Measurements from ENCODE around the gene CPSF7.
A peak's percentile ranks its signal among the peaks of the same experiment; 100 is the strongest.

Gene CPSF7

GRCh38 chr11:61414547-61414946 is 15.2 kb downstream of the CPSF7 start:
- Histone ChIP-seq H3K9me3 (ENCODE audit: control extremely low read depth in 1 of 5, control insufficient read depth in 4 of 5, insufficient read depth in 2 of 5, low read depth in 1 of 5, low read length in 4 of 5) (no peaks in the 10 kb centered on the region), H3K4me3 (ENCODE audit: control insufficient read depth in 1 of 7, extremely low read depth in 1 of 7, insufficient read depth in 4 of 7, low read depth in 2 of 7, low read length in 6 of 7) (no peak overlapping the region), H3K27ac (ENCODE audit: insufficient read depth in 1 of 2, low read depth in 1 of 2, low read length in 2 of 2, poor library complexity in 1 of 2, severe bottlenecking in 2 of 2) (peak overlapping the region in 1 of 2 experiments; percentile 23), H3K27me3 (replicated peaks in 2 of 5; ENCODE audit: control insufficient read depth in 4 of 5, insufficient read depth in 5 of 5, low read length in 4 of 5) (no peaks in the 10 kb centered on the region), H3K36me3 (ENCODE audit: control insufficient read depth in 4 of 4, insufficient read depth in 4 of 4, low read length in 3 of 4) (peaks cover 25 to 91% (median 63%) of the 10 kb centered on the region in 4 experiments), H3K4me1 (ENCODE audit: control extremely low read depth in 1 of 4, control insufficient read depth in 4 of 4, insufficient read depth in 4 of 4, low read length in 3 of 4) (peaks cover 0 to 17% (median 14%) of the 10 kb centered on the region in 4 experiments)
- WGBS (ENCODE audit: insufficient coverage): 16% methylated on average over 2 of the region's 2 CpGs
- DNase-seq: no peak
- ChIA-PET POLR2A (no interaction called here), CTCF (interaction anchor here (0.9 to 1.3 kb wide), 2 partner anchors 11 to 21 kb away, joined by 3 read pairs; no protein-coding TSS in a partner anchor)

- CTCF ChIA-PET: interaction anchor here (1.3 kb wide), 1 partner anchor 20 kb away, joined by 3 read pairs; no protein-coding TSS in a partner anchor
- 95% methylated on average over 3 of the region's 3 CpGs for WGBS (ENCODE audit: insufficient coverage)
- no peak for DNase-seq
- no peaks in the 10 kb centered on the region for H3K27me3 ChIP-seq (replicated peaks in 2 of 5; ENCODE audit: control insufficient read depth in 4 of 5, insufficient read depth in 5 of 5, low read length in 4 of 5)
- POLR2A ChIA-PET: interaction anchor here (0.6 to 0.7 kb wide), 2 partner anchors 12 to 16 kb away, joined by 3 to 7 read pairs; partner anchors contain the start of genes CPSF7 and SDHAF2
- H3K4me1 ChIP-seq (ENCODE audit: control extremely low read depth in 1 of 4, control insufficient read depth in 4 of 4, insufficient read depth in 4 of 4, low read length in 3 of 4): peaks cover 0 to 15% (median 13%) of the 10 kb centered on the region in 4 experiments
- H3K4me3 ChIP-seq (ENCODE audit: control insufficient read depth in 1 of 7, extremely low read depth in 1 of 7, insufficient read depth in 4 of 7, low read depth in 2 of 7, low read length in 6 of 7): no peak overlapping the region
- peak overlapping the region in 1 of 2 experiments; percentile 27 for H3K27ac ChIP-seq (ENCODE audit: insufficient read depth in 1 of 2, low read depth in 1 of 2, low read length in 2 of 2, poor library complexity in 1 of 2, severe bottlenecking in 2 of 2)
- no peaks in the 10 kb centered on the region for H3K9me3 ChIP-seq (ENCODE audit: control extremely low read depth in 1 of 5, control insufficient read depth in 4 of 5, insufficient read depth in 2 of 5, low read depth in 1 of 5, low read length in 4 of 5)
- peaks cover 24 to 91% (median 66%) of the 10 kb centered on the region in 4 experiments for H3K36me3 ChIP-seq (ENCODE audit: control insufficient read depth in 4 of 4, insufficient read depth in 4 of 4, low read length in 3 of 4)
Observed at GRCh38 chr11:61413496-61413895, 16.3 kb downstream of the CPSF7 start.

GRCh38 chr11:61411589-61411988 is 18.2 kb downstream of the CPSF7 start:
- peaks cover 33 to 93% (median 72%) of the 10 kb centered on the region in 4 experiments for H3K36me3 ChIP-seq (ENCODE audit: control insufficient read depth in 4 of 4, insufficient read depth in 4 of 4, low read length in 3 of 4)
- DNase-seq: no peak
- no peaks in the 10 kb centered on the region for H3K9me3 ChIP-seq (ENCODE audit: control extremely low read depth in 1 of 5, control insufficient read depth in 4 of 5, insufficient read depth in 2 of 5, low read depth in 1 of 5, low read length in 4 of 5)
- no peaks in the 10 kb centered on the region for H3K27me3 ChIP-seq (replicated peaks in 2 of 5; ENCODE audit: control insufficient read depth in 4 of 5, insufficient read depth in 5 of 5, low read length in 4 of 5)
- peak overlapping the region in 1 of 2 experiments; percentile 11 for H3K27ac ChIP-seq (ENCODE audit: insufficient read depth in 1 of 2, low read depth in 1 of 2, low read length in 2 of 2, poor library complexity in 1 of 2, severe bottlenecking in 2 of 2)
- H3K4me3 ChIP-seq (ENCODE audit: control insufficient read depth in 1 of 7, extremely low read depth in 1 of 7, insufficient read depth in 4 of 7, low read depth in 2 of 7, low read length in 6 of 7): no peak overlapping the region
- H3K4me1 ChIP-seq (ENCODE audit: control extremely low read depth in 1 of 4, control insufficient read depth in 4 of 4, insufficient read depth in 4 of 4, low read length in 3 of 4): peaks cover 0 to 2% (median 0%) of the 10 kb centered on the region in 4 experiments
- ChIA-PET POLR2A (interaction anchor here (1.0 kb wide), 1 partner anchor 18 kb away, joined by 4 read pairs; the partner anchor contains the start of genes CPSF7 and SDHAF2), CTCF (interaction anchor here (0.9 to 3.4 kb wide), 2 partner anchors 8 to 18 kb away, joined by 3 to 12 read pairs; no protein-coding TSS in a partner anchor)
- WGBS (ENCODE audit: insufficient coverage): 86% methylated on average over 9 of the region's 9 CpGs

GRCh38 chr11:61406991-61407728 is 22.6 kb downstream of the CPSF7 start:
- no peaks in the 10 kb centered on the region for H3K27me3 ChIP-seq (replicated peaks in 2 of 5; ENCODE audit: control insufficient read depth in 4 of 5, insufficient read depth in 5 of 5, low read length in 4 of 5)
- ChIA-PET CTCF (interaction anchor here (0.9 to 1.8 kb wide), 5 partner anchors 14 to 97 kb away, joined by 3 to 8 read pairs (median 3); no protein-coding TSS in a partner anchor), POLR2A (interaction anchor here (0.7 kb wide), 1 partner anchor 29 kb away, joined by 3 read pairs; no protein-coding TSS in a partner anchor)
- no peak for DNase-seq
- H3K27ac ChIP-seq (ENCODE audit: insufficient read depth in 1 of 2, low read depth in 1 of 2, low read length in 2 of 2, poor library complexity in 1 of 2, severe bottlenecking in 2 of 2): no peak overlapping the region
- no peaks in the 10 kb centered on the region for H3K9me3 ChIP-seq (ENCODE audit: control extremely low read depth in 1 of 5, control insufficient read depth in 4 of 5, insufficient read depth in 2 of 5, low read depth in 1 of 5, low read length in 4 of 5)
- peaks cover 37 to 95% (median 68%) of the 10 kb centered on the region in 4 experiments for H3K36me3 ChIP-seq (ENCODE audit: control insufficient read depth in 4 of 4, insufficient read depth in 4 of 4, low read length in 3 of 4)
- no peak overlapping the region for H3K4me3 ChIP-seq (ENCODE audit: control insufficient read depth in 1 of 7, extremely low read depth in 1 of 7, insufficient read depth in 4 of 7, low read depth in 2 of 7, low read length in 6 of 7)
- no peaks in the 10 kb centered on the region for H3K4me1 ChIP-seq (ENCODE audit: control extremely low read depth in 1 of 4, control insufficient read depth in 4 of 4, insufficient read depth in 4 of 4, low read length in 3 of 4)
- WGBS (ENCODE audit: insufficient coverage): 96% methylated on average over 5 of the region's 5 CpGs

GRCh38 chr11:61406067-61406466 is 23.7 kb downstream of the CPSF7 start:
- no peak for DNase-seq
- H3K27me3 ChIP-seq (replicated peaks in 2 of 5; ENCODE audit: control insufficient read depth in 4 of 5, insufficient read depth in 5 of 5, low read length in 4 of 5): no peaks in the 10 kb centered on the region
- H3K4me3 ChIP-seq (ENCODE audit: control insufficient read depth in 1 of 7, extremely low read depth in 1 of 7, insufficient read depth in 4 of 7, low read depth in 2 of 7, low read length in 6 of 7): no peak overlapping the region
- CTCF ChIA-PET: interaction anchor here (1.0 to 1.4 kb wide), 2 partner anchors 15 to 25 kb away, joined by 3 read pairs; no protein-coding TSS in a partner anchor
- H3K9me3 ChIP-seq (ENCODE audit: control extremely low read depth in 1 of 5, control insufficient read depth in 4 of 5, insufficient read depth in 2 of 5, low read depth in 1 of 5, low read length in 4 of 5): no peaks in the 10 kb centered on the region
- H3K27ac ChIP-seq (ENCODE audit: insufficient read depth in 1 of 2, low read depth in 1 of 2, low read length in 2 of 2, poor library complexity in 1 of 2, severe bottlenecking in 2 of 2): no peak overlapping the region
- H3K4me1 ChIP-seq (ENCODE audit: control extremely low read depth in 1 of 4, control insufficient read depth in 4 of 4, insufficient read depth in 4 of 4, low read length in 3 of 4): no peaks in the 10 kb centered on the region
- peaks cover 36 to 88% (median 60%) of the 10 kb centered on the region in 4 experiments for H3K36me3 ChIP-seq (ENCODE audit: control insufficient read depth in 4 of 4, insufficient read depth in 4 of 4, low read length in 3 of 4)
- 92% methylated on average over 2 of the region's 2 CpGs for WGBS (ENCODE audit: insufficient coverage)
- POLR2A ChIA-PET: no interaction called here

GRCh38 chr11:61404641-61405040 is 25.1 kb downstream of the CPSF7 start:
- 100% methylated on average over 3 of the region's 4 CpGs for WGBS (ENCODE audit: insufficient coverage)

GRCh38 chr11:61404103-61404502 is 25.7 kb downstream of the CPSF7 start:
- Histone ChIP-seq H3K9me3 (ENCODE audit: control extremely low read depth in 1 of 5, control insufficient read depth in 4 of 5, insufficient read depth in 2 of 5, low read depth in 1 of 5, low read length in 4 of 5) (no peaks in the 10 kb centered on the region), H3K4me3 (ENCODE audit: control insufficient read depth in 1 of 7, extremely low read depth in 1 of 7, insufficient read depth in 4 of 7, low read depth in 2 of 7, low read length in 6 of 7) (no peak overlapping the region), H3K27me3 (replicated peaks in 2 of 5; ENCODE audit: control insufficient read depth in 4 of 5, insufficient read depth in 5 of 5, low read length in 4 of 5) (no peaks in the 10 kb centered on the region), H3K4me1 (ENCODE audit: control extremely low read depth in 1 of 4, control insufficient read depth in 4 of 4, insufficient read depth in 4 of 4, low read length in 3 of 4) (no peaks in the 10 kb centered on the region), H3K27ac (ENCODE audit: insufficient read depth in 1 of 2, low read depth in 1 of 2, low read length in 2 of 2, poor library complexity in 1 of 2, severe bottlenecking in 2 of 2) (no peak overlapping the region), H3K36me3 (ENCODE audit: control insufficient read depth in 4 of 4, insufficient read depth in 4 of 4, low read length in 3 of 4) (peaks cover 32 to 73% (median 51%) of the 10 kb centered on the region in 4 experiments)
- DNase-seq: no peak
- POLR2A ChIA-PET: no interaction called here
- WGBS (ENCODE audit: insufficient coverage): 95% methylated on average over 4 of the region's 5 CpGs
- CTCF ChIA-PET: interaction anchor here (1.1 to 2.0 kb wide), 2 partner anchors 8 to 12 kb away, joined by 3 to 7 read pairs; partner anchors contain the start of gene TMEM216

More at GRCh38 chr11:61404641-61405040, 25.1 kb downstream of the CPSF7 start:
- no peak overlapping the region for H3K27ac ChIP-seq (ENCODE audit: insufficient read depth in 1 of 2, low read depth in 1 of 2, low read length in 2 of 2, poor library complexity in 1 of 2, severe bottlenecking in 2 of 2)
- no peaks in the 10 kb centered on the region for H3K27me3 ChIP-seq (replicated peaks in 2 of 5; ENCODE audit: control insufficient read depth in 4 of 5, insufficient read depth in 5 of 5, low read length in 4 of 5)
- ChIA-PET POLR2A (no interaction called here), CTCF (interaction anchor here (2.0 kb wide), 1 partner anchor 12 kb away, joined by 7 read pairs; the partner anchor contains the start of gene TMEM216)
- H3K4me1 ChIP-seq (ENCODE audit: control extremely low read depth in 1 of 4, control insufficient read depth in 4 of 4, insufficient read depth in 4 of 4, low read length in 3 of 4): no peaks in the 10 kb centered on the region
- DNase-seq: no peak
- H3K9me3 ChIP-seq (ENCODE audit: control extremely low read depth in 1 of 5, control insufficient read depth in 4 of 5, insufficient read depth in 2 of 5, low read depth in 1 of 5, low read length in 4 of 5): no peaks in the 10 kb centered on the region
- peaks cover 33 to 77% (median 53%) of the 10 kb centered on the region in 4 experiments for H3K36me3 ChIP-seq (ENCODE audit: control insufficient read depth in 4 of 4, insufficient read depth in 4 of 4, low read length in 3 of 4)
- no peak overlapping the region for H3K4me3 ChIP-seq (ENCODE audit: control insufficient read depth in 1 of 7, extremely low read depth in 1 of 7, insufficient read depth in 4 of 7, low read depth in 2 of 7, low read length in 6 of 7)
